Cardiac muscle cell (in vitro differentiated cells and primary cell): ENCODE data around the gene UTS2R. TPM values are rescaled to one million over a fixed set of nuclear protein-coding genes. Genes with fewer than 3 reads are reported as not detected.

Experiments used
- DNase-seq, 2 donors: peaks; one replicate each; pipeline versions ENCODE4 v3.0.0 to v3.0.0-alpha.2; 2010 to 2017; ENCODE audit warnings: low read depth in 1 of 2, low spot score in 1 of 2
- H3K27ac ChIP-seq: fragments of 200-600 bp; sonication (generic); 2 replicates; pipeline ENCODE4 v1.5.1; 2016
- H3K27me3 ChIP-seq: fragments of 200-600 bp; sonication (generic); 2 replicates; pipeline ENCODE4 v1.6.0; 2016; ENCODE audit warnings: control low read depth
- H3K36me3 ChIP-seq: fragments of 200-600 bp; sonication (generic); 2 replicates; pipeline ENCODE4 v1.5.1; 2016; ENCODE audit warnings: control low read depth
- H3K4me1 ChIP-seq: fragments of 200-600 bp; sonication (generic); 2 replicates; pipeline ENCODE4 v1.8.1; 2017; ENCODE audit warnings: low read depth, mild to moderate bottlenecking, mixed run types
- H3K4me3 ChIP-seq: fragments of 200-600 bp; sonication (generic); 2 replicates; pipeline ENCODE4 v1.5.1; 2016; ENCODE audit warnings: mild to moderate bottlenecking
- H3K9me3 ChIP-seq: fragments of 200-600 bp; sonication (generic); 2 replicates; pipeline ENCODE4 v1.5.1; 2017; ENCODE audit warnings: low read depth, mild to moderate bottlenecking, control low read depth
- CTCF ChIP-seq: IDR thresholded peaks from 2 replicates; pipeline ENCODE4 v1.5.1; 2012; ENCODE audit warnings: low read depth, mild to moderate bottlenecking, low read length
- polyA plus RNA-seq: library from polyadenylated mRNA; unstranded; fragments of >200 nt; fragmentation: Nextera tagmentation; extraction: Ambion mirVana; gene quantifications from 2 replicates; pipeline ENCODE4 v1.2.1, GENCODE V29; 2016
- total RNA-seq: library from RNA; depleted of rRNA; stranded (reverse); fragments of >200 nt; gene quantifications from 2 replicates; pipeline ENCODE4 v1.2.3, GENCODE V29; 2016

UTS2R gene
- total and polyA plus RNA-seq, 2 experiments from 2014 or later = 4.1 to 10.8 TPM

GRCh38 chr17:82416771-82417170, 45.2 kb downstream of the UTS2R start:
- peaks cover 4% of the 10 kb centered on the region for H3K4me1 ChIP-seq
- H3K36me3 ChIP-seq = no peaks in the 10 kb centered on the region
- no peak for TF ChIP-seq CTCF
- no peak for DNase-seq
- no peak overlapping the region for H3K27ac ChIP-seq
- H3K9me3 ChIP-seq = no peaks in the 10 kb centered on the region
- no peak overlapping the region for H3K4me3 ChIP-seq
- H3K27me3 ChIP-seq = no peaks in the 10 kb centered on the region

GRCh38 chr17:82418001-82418986, 46.7 kb downstream of the UTS2R start, which contains the start of the genes HEXD and OGFOD3:
Gene HEXD (plus strand): TSS chr17:82418347. CDS start chr17:82419800, 1,453 bp downstream.
Gene OGFOD3 (minus strand): TSS chr17:82418586. CDS start chr17:82418485, 101 bp downstream.
- no peak for TF ChIP-seq CTCF
- no peaks in the 10 kb centered on the region for H3K36me3 ChIP-seq
- peak; percentile 86 to 92 for DNase-seq
- H3K27me3 ChIP-seq = no peaks in the 10 kb centered on the region
- H3K4me3 ChIP-seq = peak within 1 kb of the TSS; percentile 97
- peak within 1 kb of the TSS; percentile 93 for H3K27ac ChIP-seq
- no peaks in the 10 kb centered on the region for H3K9me3 ChIP-seq
- peaks cover 4% of the 10 kb centered on the region for H3K4me1 ChIP-seq

GRCh38 chr17:82419540-82419939, 48.0 kb downstream of the UTS2R start:
- peaks cover 4% of the 10 kb centered on the region for H3K4me1 ChIP-seq
- TF ChIP-seq CTCF = no peak
- H3K36me3 ChIP-seq = no peaks in the 10 kb centered on the region
- no peak for DNase-seq
- no peaks in the 10 kb centered on the region for H3K27me3 ChIP-seq
- H3K4me3 ChIP-seq = no peak overlapping the region
- no peak overlapping the region for H3K27ac ChIP-seq
- no peaks in the 10 kb centered on the region for H3K9me3 ChIP-seq

- H3K4me3 ChIP-seq = no peak overlapping the region
- no peaks in the 10 kb centered on the region for H3K27me3 ChIP-seq
- peak; percentile 73 for TF ChIP-seq CTCF
- no peaks in the 10 kb centered on the region for H3K9me3 ChIP-seq
- H3K4me1 ChIP-seq = peaks cover under 1% of the 10 kb centered on the region
- peak; percentile 31 to 60 for DNase-seq
- H3K36me3 ChIP-seq = no peaks in the 10 kb centered on the region
- H3K27ac ChIP-seq = no peak overlapping the region
Measured at GRCh38 chr17:82424001-82424862, 52.7 kb downstream of the UTS2R start.

- Histone ChIP-seq H3K27me3 (no peaks in the 10 kb centered on the region), H3K4me3 (no peak overlapping the region), H3K9me3 (no peaks in the 10 kb centered on the region), H3K36me3 (no peaks in the 10 kb centered on the region), H3K27ac (no peak overlapping the region), H3K4me1 (no peaks in the 10 kb centered on the region)
- no peak for TF ChIP-seq CTCF
- no peak for DNase-seq
Measured at GRCh38 chr17:82424863-82425159, 53.2 kb downstream of the UTS2R start.
